GM12875 (cell line): ENCODE measurements around the gene HOXA13.

Source experiments
- H3K4me3 ChIP-seq: one replicate; pipeline ENCODE4 v1.5.1; 2011; ENCODE audit warnings: low read depth, low read length, control low read depth
- TF ChIP-seq, protein P1 (sequence below): IDR thresholded peaks from 2 replicates; pipeline ENCODE4 v1.5.1; 2011; ENCODE audit warnings: low read depth, mild to moderate bottlenecking, control low read depth, inconsistent platforms, low read length, moderate library complexity, borderline replicate concordance; ENCODE audit not compliant: insufficient read depth

The HOXA13 gene

DNA sequence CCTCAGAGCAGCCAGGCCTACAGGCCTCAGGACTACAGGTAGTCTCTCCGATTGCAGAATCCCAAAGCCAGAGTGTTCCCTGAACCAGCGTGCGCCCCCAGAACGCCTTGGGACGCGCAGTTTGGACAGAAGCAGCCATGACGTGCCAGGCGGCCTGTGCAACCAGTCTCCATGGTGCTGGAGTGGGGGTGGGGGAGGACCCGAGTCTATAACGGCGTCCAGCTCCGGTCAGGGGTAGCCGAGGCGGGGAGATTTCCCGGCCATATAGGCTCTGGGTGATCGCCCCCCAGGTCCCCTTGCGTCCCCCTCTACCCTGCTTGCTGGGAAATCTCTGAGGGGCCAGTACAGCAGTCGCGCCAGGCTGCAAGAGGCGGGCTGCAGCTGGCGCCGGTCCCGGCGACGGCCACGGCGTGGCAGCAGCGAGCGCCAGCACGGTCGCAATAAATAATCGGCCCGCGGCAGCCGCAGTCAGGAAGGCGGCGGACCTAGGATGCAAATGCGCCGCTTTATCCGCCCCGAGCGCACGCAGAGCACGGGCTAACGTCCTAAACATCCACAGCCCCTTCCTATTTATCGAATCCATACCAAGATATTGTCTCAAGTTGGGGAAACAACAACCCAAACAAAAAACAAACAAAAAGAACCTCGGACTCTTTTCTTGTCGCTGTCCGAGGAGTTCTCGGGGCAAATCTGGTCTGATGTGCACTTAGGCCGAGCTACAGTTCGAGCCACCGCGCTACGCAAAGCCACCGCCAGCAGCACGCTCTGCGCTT lies 49.1 kb downstream of the HOXA13 start:
- peak overlapping the region; percentile 33 for H3K4me3 ChIP-seq
- TF ChIP-seq, protein P1, sequence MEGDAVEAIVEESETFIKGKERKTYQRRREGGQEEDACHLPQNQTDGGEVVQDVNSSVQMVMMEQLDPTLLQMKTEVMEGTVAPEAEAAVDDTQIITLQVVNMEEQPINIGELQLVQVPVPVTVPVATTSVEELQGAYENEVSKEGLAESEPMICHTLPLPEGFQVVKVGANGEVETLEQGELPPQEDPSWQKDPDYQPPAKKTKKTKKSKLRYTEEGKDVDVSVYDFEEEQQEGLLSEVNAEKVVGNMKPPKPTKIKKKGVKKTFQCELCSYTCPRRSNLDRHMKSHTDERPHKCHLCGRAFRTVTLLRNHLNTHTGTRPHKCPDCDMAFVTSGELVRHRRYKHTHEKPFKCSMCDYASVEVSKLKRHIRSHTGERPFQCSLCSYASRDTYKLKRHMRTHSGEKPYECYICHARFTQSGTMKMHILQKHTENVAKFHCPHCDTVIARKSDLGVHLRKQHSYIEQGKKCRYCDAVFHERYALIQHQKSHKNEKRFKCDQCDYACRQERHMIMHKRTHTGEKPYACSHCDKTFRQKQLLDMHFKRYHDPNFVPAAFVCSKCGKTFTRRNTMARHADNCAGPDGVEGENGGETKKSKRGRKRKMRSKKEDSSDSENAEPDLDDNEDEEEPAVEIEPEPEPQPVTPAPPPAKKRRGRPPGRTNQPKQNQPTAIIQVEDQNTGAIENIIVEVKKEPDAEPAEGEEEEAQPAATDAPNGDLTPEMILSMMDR, result peak; percentile 88

DNA sequence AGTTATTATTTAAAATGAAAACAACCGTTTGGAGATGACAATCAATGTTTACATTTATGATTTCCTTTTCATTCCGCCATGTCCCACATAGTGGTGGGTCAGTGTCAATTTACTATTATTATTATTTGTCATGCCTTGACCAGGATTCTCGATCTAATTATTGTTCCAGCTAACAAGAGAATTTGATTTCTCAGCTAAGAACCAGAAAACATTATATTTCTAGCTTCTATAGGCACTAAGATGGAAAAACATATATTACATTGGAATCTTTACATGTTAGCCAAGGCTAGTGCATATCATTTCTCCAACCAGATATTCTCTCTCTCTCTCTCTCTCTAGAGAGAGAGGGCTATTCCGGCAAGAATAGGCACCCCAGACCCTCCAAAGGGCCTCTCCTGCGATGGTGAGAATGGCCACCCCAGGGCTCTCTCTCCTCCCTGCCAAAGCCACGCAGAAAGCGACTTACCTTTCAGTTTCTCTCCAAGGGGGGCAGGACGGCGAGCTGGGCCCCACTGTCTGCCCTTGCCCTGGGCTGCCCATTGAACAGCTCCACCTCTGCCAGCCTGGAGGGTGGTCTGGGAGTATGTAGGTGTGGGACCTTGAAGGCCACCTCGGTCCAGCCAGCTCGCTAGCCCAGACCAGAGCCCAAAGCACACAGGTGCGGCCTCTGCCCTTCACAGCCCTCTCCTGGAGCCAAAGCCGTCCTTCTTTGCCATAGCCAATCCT lies 49.9 kb downstream of the HOXA13 start:
- TF ChIP-seq, protein P1, result no peak
- H3K4me3 ChIP-seq, result no peak overlapping the region

DNA sequence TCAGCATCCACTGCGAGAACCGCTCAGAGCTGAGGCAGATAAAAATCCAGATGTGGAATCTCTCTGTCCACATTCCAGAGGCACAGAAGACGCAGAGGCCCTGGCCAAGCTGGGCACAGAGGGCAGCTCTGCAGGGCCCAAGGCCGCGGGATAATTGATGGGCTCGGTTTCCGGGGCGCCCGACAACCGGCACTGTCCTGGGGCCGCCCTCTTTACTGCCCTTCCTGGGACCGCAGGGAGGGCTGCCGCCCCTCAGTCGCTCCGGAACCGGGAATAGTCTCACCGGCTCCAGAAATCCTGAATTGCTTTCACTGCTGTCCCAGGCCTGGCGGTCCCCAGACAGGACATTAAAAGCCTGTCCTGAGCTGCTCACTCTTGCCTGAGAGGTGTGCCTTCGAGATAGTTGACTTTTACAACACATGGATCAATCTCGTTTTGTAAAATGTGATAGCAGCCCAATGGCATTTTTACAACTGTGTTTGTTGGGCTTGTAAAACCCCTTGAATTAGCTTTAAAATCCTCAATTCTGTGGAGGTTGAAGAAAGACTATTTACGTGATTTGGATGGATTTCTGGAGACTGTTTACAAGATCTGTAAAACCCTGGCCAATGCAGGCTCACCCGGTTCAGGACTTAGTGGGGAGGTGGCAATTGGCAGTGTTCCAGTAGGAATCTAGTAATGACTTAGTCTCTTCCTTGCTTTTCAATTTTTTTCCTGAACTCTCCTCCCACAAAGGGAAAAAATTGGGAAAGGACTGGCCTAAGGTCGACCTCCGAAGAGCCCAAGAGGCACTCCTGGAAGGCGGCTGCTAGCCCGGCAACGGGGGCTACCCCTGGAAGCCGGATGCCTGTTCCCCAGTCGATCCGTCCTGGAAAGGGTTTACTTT lies 50.9 kb downstream of the HOXA13 start:
- H3K4me3 ChIP-seq, result no peak overlapping the region
- TF ChIP-seq, protein P1, result no peak

DNA sequence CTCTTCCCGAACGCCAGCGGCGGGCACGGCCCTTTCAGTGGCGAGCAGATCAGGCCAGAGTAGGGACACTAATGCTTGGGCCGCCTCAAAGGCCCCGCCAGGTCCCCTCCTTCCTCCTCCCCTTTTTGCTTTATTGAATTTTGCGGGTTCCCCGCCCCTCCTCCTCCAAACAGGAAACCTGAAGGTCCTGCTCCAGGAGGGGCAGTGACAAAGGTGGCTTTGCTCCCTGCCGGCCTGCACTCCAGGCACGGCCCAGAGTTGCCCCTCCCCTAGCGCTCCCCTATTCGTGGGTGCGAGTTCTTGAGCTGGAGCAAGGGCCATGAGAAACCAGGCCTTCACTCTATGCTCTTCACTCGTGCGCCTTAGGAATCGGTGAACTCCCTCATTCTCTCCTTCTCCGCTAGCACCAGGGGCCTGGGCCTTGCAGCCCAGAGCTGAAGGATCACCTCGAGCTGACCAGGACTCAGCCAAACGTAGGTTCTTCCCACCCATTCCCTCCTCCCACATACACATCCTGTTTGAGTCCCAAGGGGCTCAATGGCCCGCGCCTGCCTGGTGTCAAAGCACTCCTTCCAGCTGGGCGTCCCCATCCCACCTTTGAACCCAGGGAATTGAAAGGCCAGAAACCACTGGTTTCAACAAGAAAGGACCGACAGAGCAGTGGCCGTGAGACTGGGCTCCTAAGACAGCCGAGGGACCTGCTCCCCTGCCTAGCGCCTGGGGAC lies 51.7 kb downstream of the HOXA13 start:
- TF ChIP-seq, protein P1, result no peak
- no peak overlapping the region for H3K4me3 ChIP-seq

DNA sequence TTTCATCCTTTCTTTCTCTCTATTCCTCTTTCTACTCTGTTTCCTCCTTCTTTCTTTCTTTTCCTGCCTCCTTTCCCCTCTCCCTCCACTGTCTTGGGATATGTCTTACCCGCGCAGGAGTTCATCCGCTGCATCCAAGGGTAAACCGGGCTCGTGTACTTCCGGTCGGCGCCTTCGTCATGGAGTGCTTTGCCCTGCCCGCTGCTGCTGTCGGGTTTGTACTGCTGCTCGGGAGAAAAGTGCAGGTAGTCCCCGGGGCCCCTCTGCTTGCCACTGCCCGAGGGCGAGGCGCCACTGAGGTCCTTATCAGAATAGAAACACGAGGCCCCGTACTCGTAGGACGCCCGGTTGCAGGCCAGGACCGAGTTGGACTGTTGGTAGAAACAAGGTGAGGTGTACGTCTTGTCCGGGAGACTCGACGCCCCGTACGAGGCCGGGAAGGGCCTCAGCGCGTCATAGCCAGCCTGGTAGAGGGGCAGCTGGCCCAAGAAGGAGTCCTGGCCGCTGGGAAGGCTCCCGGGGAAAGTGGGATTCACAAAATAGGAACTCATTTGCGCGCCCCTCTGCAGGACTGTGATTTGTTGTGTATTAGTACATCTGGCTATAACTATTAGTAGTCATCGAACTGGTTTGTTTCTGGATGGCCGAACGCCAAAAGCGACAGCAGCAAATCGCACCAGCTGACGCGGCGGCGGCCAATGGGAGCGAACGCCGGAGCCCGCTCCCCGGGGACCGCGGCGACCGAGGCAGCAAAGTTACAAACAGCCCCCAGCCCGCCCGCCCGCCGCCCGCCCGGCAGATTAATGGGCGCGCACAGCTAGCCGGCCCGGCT lies 52.5 kb downstream of the HOXA13 start, which contains the start of gene HOXA6:
Gene HOXA6 (minus strand): TSS at position 576 of the 832 bp plus-strand sequence. CDS start 25 bp downstream, at position 551.
- H3K4me3 ChIP-seq, result no peak within 1 kb of the TSS
- TF ChIP-seq, protein P1, result no peak
